Measurements from ENCODE around the gene SMAD6. TPM values are rescaled to one million over a fixed set of nuclear protein-coding genes. Genes with fewer than 3 reads are reported as not detected.

Gene SMAD6
- total RNA-seq, 1 donor from 2014 or later = 62.4 TPM

GRCh38 chr15:66777596-66778313 is 75.7 kb downstream of the SMAD6 start:
- no peak for ATAC-seq
- intact Hi-C loops (cut with DNase I) = no loop called here
- DNase-seq (ENCODE audit: low spot score) = no peak

DNA sequence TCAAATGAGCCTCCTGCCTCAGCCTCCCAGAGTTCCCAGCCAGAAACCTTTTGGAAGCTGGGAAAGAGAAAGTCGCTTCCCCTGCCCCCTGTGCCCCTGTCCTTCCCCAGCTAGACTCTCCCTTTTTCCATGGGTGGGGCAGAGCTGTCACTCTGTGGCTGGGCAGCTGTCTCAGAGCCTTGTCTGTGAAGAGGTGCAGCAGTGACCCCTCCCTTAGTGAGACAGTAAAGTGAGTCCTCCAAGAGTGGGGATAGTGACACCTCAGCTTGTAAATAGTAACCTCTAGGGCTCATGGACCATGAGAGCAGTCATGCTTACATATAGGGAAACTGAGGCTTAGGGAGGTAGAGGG is 76.3 kb downstream of the SMAD6 start:
- ATAC-seq = no peak
- intact Hi-C loops (cut with DNase I) = no loop called here
- no peak for DNase-seq (ENCODE audit: low spot score)

- intact Hi-C loops (cut with DNase I) = no loop called here
- ATAC-seq (no peak), DNase-seq (ENCODE audit: low spot score) (no peak)
These were observed 76.7 kb downstream of the SMAD6 start for GRCh38 chr15:66778716-66779115.

- intact Hi-C loops (cut with DNase I) = no loop called here
- DNase-seq (ENCODE audit: low spot score) = no peak
- no peak for ATAC-seq
These were observed 77.4 kb downstream of the SMAD6 start for GRCh38 chr15:66779331-66780009.

DNA sequence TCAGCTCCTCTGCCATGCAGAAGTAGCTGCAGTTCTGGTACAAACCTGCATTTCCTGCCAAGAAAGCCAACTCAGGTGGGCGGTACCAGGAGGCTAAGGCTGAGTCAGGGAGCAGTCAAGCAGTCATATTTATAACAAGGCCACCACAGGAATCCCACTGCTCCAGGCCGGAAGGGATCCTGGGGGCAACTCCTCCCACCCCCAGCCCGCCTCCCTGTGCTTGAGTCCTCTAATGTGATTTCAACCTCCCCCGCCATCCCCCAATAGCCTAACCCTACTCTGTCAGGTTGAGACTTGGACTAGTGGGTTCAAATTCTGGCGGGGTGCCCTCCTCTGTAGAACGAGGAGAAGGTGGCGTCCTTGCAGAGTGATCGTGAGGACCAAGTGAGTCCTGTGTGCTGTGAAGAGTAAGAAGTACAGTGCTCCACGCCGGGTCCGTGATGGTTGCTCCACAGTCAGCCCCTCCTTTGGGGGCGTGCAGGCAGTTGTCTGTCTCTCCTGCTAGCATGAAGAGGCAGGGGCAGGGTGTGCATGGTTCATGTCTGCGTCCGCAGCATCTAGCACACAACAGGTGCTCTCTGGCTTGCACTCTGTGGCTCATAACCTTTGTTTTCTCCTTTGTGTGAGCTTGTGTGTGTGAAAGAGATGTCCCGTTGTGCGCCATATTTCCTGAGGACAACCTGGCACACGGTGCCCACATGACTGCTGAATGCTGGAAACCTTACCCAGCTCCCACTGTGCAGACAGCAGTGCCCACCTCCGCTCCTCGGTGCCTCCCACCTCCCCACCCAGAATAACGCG is 78.3 kb downstream of the SMAD6 start:
- intact Hi-C loops (cut with DNase I) = no loop called here
- DNase-seq (ENCODE audit: low spot score) (no peak), ATAC-seq (no peak)

GRCh38 chr15:66780973-66781718 is 79.1 kb downstream of the SMAD6 start:
- no peak for ATAC-seq
- DNase-seq (ENCODE audit: low spot score) = no peak
- intact Hi-C loops (cut with DNase I) = no loop called here

DNA sequence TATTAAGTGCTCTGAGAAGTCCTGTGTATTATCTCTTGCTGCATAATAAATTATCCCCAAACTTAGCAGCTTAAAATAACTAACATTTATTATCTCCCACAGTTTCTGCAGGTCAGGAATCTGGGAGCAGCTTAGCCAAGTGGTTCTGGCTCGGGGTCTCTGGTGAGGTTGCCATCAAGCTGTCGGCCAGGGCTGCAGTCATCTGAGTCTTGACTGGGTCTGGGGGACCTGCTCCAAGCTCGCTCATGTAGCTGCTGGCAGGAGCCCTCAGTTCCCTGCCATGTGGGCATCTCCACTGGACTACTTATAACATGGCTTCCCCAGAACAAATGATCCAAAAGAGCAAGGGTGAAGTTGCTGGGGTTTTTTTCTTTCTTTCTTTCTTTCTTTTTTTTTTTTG is 80.7 kb downstream of the SMAD6 start:
- DNase-seq (ENCODE audit: low spot score) (peak; percentile 40), ATAC-seq (no peak)
- intact Hi-C loops (cut with DNase I) = no loop called here

DNA sequence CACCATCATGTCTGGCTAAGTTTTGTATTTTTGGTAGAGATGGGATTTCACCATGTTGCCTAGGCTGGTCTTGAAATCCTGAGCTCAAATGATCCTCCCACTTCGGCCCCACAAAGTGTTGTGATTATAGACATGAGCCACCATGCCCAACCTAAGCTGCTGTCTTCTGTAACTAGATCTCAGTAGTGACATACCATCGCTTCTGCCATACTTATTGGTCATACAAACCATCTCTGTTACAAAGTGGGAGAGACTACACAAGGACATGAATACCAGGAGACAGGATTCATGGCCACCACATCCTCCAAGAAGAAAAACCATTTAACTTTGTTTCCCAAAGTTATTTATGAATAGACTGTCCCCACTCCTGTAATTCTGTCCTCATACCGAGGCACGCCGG is 81.3 kb downstream of the SMAD6 start:
- DNase-seq (ENCODE audit: low spot score) (no peak), ATAC-seq (no peak)
- intact Hi-C loops (cut with DNase I) = no loop called here

DNA sequence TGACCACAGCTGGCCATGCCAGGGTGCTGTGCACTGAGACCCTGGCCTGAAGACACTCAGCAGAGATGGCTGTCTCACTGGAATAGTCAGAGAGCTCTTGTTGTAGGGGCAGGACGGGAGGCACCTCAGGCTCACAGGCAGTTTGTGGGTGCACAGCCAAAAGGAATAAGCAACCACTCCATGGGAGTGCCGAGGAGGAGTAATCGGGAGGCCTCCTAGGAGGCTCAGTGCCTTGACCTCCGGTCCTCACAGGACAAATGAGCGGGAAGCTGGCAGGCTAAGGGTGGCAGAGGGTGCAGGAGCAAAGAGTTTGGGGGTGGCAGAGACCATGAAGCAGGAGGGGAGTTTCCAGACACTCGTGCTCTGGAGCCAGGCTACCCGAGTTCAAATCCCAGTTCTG is 81.7 kb downstream of the SMAD6 start:
- DNase-seq (ENCODE audit: low spot score) = peak; percentile 48
- ATAC-seq = no peak
- intact Hi-C loops (cut with DNase I) = no loop called here

GRCh38 chr15:66784174-66784573 is 82.1 kb downstream of the SMAD6 start:
- DNase-seq (ENCODE audit: low spot score) (peak; percentile 32), ATAC-seq (no peak)

GRCh38 chr15:66785637-66786036 is 83.6 kb downstream of the SMAD6 start:
- DNase-seq (ENCODE audit: low spot score) = no peak
- ATAC-seq = no peak
- intact Hi-C loops (cut with DNase I) = no loop called here

More at GRCh38 chr15:66784174-66784573, 82.1 kb downstream of the SMAD6 start:
- intact Hi-C loops (cut with DNase I) = no loop called here

DNA sequence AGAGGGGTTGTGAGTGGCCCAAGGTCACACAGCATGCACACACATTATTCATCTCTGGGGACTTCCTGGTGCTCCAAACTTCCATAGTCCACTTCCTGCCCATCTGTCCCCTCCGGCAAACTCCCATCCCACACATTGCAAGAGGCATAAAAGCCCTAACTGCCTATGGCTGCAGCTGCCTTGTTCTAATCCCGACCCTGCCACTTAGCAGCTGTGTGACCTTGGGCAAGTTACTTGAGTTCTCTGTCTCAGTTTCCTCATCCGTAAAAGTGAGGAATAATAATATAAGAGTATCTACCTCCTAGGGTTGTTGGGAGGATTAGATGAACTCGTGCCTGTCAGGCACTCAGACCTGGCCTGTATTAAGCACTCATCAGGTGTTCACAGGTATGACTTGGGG is 84.2 kb downstream of the SMAD6 start:
- DNase-seq (ENCODE audit: low spot score) (no peak), ATAC-seq (no peak)
- intact Hi-C loops (cut with DNase I) = no loop called here

DNA sequence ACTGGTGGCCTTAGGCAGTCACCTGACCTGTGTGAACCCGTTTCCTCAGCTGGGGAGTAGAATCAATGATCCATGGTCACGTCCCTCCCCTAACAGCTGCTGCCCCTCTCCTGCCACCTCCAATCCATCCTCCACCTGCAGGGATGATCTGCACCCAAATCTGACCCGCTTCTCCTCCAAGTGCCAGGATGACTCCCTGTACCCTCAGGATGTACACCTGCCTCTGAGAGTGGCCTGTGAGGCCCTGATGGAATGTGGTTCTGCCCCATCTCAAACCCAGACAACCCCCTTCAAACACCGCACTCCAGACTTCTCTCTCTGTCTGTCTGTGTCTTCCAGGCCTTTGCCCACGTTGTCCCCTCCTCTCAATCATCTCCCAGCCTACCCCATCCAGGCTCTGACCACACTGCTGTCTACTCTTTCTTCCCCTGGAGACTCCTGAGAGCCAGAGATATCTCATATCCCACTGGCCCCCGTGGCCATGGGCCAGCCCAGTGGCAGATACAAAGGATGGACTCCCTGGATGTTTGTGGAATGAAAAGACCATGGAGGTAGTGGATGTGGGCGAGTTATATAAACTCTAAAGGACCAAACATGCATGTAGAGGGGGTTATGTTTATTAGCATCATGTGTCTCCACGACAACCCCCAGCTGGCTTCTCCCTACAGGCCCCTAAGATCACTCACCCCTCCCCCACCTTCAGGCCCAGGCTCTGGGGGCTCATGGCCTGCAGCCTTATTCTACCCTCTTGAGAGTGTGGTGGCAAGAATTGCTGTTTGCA is 84.9 kb downstream of the SMAD6 start:
- ATAC-seq (no peak), DNase-seq (ENCODE audit: low spot score) (peak; percentile 26)

DNA sequence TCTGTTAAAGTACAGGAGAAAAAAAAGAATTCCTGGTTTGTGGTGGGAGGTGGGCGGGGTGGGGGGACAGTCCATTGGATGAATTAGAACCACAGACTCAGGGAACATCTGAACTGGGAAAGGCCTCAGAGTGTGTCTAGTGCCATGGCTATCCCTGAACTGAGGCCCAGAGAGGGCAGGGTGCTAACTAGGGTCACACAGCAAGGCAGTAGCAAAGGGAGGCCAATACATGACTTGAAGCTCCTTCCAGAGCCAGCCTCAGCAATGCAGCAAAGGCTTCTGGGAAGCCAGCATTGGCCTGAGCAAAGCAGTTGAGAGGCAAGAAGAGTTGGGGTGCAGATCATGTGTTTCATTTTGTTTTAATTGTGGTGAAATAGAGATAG is 85.4 kb downstream of the SMAD6 start:
- intact Hi-C loops (cut with DNase I) = no loop called here
- ATAC-seq = no peak
- DNase-seq (ENCODE audit: low spot score) = peak; percentile 44

More for the DNA sequence above, 84.9 kb downstream of the SMAD6 start:
- intact Hi-C loops (cut with DNase I) = no loop called here

GRCh38 chr15:66788024-66788423 is 86.0 kb downstream of the SMAD6 start:
- no peak for ATAC-seq
- peak; percentile 14 for DNase-seq (ENCODE audit: low spot score)
- intact Hi-C loops (cut with DNase I) = no loop called here

- intact Hi-C loops (cut with DNase I) = loop anchor here (10.0 kb wide), 1 partner anchor 55 kb away; no protein-coding TSS in a partner anchor
- peak; percentile 86 for ATAC-seq
- DNase-seq (ENCODE audit: low spot score) = peak; percentile 75
These were observed 87.3 kb downstream of the SMAD6 start for GRCh38 chr15:66789029-66790025.

DNA sequence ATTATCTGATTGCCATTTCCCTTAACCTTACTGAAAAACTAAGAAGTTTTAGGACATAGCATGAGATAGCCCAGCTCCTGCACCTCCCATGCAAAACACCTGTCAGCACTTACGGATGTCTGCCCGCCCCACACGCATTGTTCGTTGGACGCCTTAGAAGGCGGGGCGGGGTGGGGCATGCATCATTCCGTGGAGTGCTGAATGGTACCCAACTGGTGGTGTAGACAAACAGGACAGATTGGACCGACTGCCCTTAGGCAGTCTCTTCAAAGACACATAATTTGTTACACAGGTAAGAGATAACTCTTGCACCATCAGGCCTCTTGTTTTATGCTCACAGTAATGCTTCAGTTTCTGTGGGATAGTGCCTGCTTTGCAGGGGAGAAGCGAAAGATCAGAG is 93.8 kb downstream of the SMAD6 start:
- DNase-seq (ENCODE audit: low spot score) = no peak

More for the DNA sequence above, 93.8 kb downstream of the SMAD6 start:
- ATAC-seq = no peak
- intact Hi-C loops (cut with DNase I) = loop anchor here (10.0 kb wide), 1 partner anchor 49 kb away; no protein-coding TSS in a partner anchor

All from sciatic nerve (tissue), 2 donors.